Lower leg skin (tissue), 4 donors: ENCODE measurements around the gene NANP. TPM values are rescaled to one million over a fixed set of nuclear protein-coding genes. Genes with fewer than 3 reads are reported as not detected.
A peak's percentile ranks its signal among the peaks of the same experiment; 100 is the strongest.

Experiments
- DNase-seq, 2 donors: peaks; one replicate each; pipeline ENCODE4 v3.0.0-alpha.2; 2019; ENCODE audit warnings: low spot score in 2 of 2
- H3K4me3 ChIP-seq: fragments of 200-600 bp; sonication (generic); 2 replicates; pipeline ENCODE4 v1.5.1; 2017; ENCODE audit warnings: mild to moderate bottlenecking, low read depth; ENCODE audit not compliant: poor library complexity, severe bottlenecking
- POLR2A ChIP-seq, 2 donors: fragments of 450-650 bp; IDR thresholded peaks; one replicate each; pipeline ENCODE4 v1.6.1; 2016 to 2017; ENCODE audit warnings: antibody characterized with exemption in 2 of 2, mild to moderate bottlenecking in 1 of 2, moderate library complexity in 1 of 2
- WGBS, 2 donors: methylation state at CpG; one replicate each; pipeline ENCODE4 v1.1.5; 2018; 5-methylcytosine and 5-hydroxymethylcytosine counted together
- intact Hi-C: fragments of 100-400 bp; cut with DNase I; formaldehyde crosslinking; loops from one replicate; pipeline ENCODE4 v1.15.0; 2023; ENCODE audit warnings: low total_unique reads
- total RNA-seq, 4 donors: library from RNA; depleted of rRNA; stranded (reverse); fragments of >200 nt; gene quantifications; one replicate each; pipeline ENCODE4 v1.1.0, GENCODE V29; 2016
- TF ChIP-seq, protein P1 (sequence below), 3 donors: fragments of 450-650 bp; IDR thresholded peaks; one replicate each; pipeline ENCODE4 v1.5.1; 2016; ENCODE audit warnings: antibody characterized with exemption in 3 of 3, mild to moderate bottlenecking in 3 of 3, moderate library complexity in 2 of 3

The NANP gene
- total RNA-seq, 4 donors from 2014 or later: 3.2 to 4.3 (median 3.6) TPM

GRCh38 chr20:25629816-25630499 lies 6.1 kb upstream of the NANP start:
- TF ChIP-seq, protein P1, sequence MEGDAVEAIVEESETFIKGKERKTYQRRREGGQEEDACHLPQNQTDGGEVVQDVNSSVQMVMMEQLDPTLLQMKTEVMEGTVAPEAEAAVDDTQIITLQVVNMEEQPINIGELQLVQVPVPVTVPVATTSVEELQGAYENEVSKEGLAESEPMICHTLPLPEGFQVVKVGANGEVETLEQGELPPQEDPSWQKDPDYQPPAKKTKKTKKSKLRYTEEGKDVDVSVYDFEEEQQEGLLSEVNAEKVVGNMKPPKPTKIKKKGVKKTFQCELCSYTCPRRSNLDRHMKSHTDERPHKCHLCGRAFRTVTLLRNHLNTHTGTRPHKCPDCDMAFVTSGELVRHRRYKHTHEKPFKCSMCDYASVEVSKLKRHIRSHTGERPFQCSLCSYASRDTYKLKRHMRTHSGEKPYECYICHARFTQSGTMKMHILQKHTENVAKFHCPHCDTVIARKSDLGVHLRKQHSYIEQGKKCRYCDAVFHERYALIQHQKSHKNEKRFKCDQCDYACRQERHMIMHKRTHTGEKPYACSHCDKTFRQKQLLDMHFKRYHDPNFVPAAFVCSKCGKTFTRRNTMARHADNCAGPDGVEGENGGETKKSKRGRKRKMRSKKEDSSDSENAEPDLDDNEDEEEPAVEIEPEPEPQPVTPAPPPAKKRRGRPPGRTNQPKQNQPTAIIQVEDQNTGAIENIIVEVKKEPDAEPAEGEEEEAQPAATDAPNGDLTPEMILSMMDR (IDR thresholded peaks at IDR 0.05): no peak
- TF ChIP-seq POLR2A (IDR thresholded peaks at IDR 0.05): no peak
- no peak for DNase-seq
- WGBS, 2 donors: 89 to 90% methylated on average over 8 of the region's 8 CpGs
- H3K4me3 ChIP-seq: no peak overlapping the region
- intact Hi-C loops: no loop called here

GRCh38 chr20:25626779-25627178 lies 3.0 kb upstream of the NANP start:
- intact Hi-C loops: no loop called here
- WGBS, 2 donors: 87 to 89% methylated on average over 9 of the region's 9 CpGs

DNA sequence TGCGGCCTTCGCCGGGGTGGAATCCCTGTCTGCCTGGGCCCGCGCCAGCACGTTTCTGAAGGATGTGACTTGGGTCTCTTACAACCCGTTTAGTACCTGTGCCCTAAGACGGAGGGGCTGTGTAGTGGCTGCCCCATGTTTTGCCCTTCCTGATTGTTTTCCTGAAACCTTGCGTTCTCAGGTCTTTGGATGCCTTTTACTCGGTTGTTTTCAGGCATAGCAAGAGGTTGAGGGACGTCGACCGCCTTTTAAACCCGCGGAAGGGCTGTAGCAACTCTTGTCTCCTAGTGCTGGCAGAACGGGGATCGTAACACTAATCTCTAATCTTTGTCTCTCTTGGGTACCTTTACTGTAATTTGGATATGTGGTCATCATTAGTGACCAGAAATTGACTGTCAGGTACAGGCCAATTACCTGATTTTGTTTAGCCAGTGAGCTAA lies 706 bp upstream of the NANP start:
- no peak for TF ChIP-seq POLR2A (IDR thresholded peaks at IDR 0.05)
- TF ChIP-seq, protein P1 (IDR thresholded peaks at IDR 0.05): no peak
- 35 to 40% methylated on average over 17 of the region's 17 CpGs for WGBS, 2 donors
- intact Hi-C loops: no loop called here
- no peak for DNase-seq
- peak overlapping the region; percentile 60 for H3K4me3 ChIP-seq

More at GRCh38 chr20:25626779-25627178, 3.0 kb upstream of the NANP start:
- TF ChIP-seq POLR2A (IDR thresholded peaks at IDR 0.05): no peak
- TF ChIP-seq, protein P1 (IDR thresholded peaks at IDR 0.05): no peak
- H3K4me3 ChIP-seq: no peak overlapping the region
- DNase-seq: no peak

DNA sequence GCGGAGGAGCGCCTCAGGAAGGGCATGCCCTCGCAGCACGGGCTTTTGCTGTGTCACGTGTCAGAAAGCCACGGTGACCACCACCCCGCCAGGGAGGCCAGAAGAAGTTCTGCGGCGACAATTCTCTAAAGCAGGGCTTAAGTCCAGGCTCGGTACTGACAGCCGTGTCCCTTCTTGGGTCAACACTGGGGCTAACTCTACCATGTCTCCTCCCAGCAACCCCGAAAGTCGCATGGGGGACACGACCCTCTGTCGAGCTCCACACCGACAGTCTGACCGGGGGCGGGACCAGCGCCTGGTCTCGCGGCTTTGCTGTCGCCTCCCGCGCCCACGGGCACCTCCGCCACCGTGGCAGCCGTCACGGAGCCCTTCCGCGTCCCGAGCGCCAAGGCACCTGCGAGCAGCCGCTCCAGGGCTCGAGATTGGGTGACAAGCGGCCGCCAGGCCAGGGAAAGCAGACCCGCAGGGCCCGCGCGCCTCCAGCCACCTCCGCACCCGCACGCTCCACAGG lies 534 bp downstream of the NANP start:
- DNase-seq: peak in 1 of 2 donors; percentile 88
- no peak for TF ChIP-seq POLR2A (IDR thresholded peaks at IDR 0.05)
- TF ChIP-seq, protein P1 (IDR thresholded peaks at IDR 0.05): peak in 1 of 3 donors; percentile 10
- WGBS, 2 donors: 0 to 1% methylated on average over 24 to 28 of the region's 45 CpGs
- H3K4me3 ChIP-seq: peak overlapping the region; percentile 60
- intact Hi-C loops: no loop called here

- peak in 1 of 2 donors; percentile 8 for DNase-seq
- TF ChIP-seq, protein P1 (IDR thresholded peaks at IDR 0.05): no peak
- TF ChIP-seq POLR2A (IDR thresholded peaks at IDR 0.05): no peak
- H3K4me3 ChIP-seq: peak overlapping the region; percentile 60
- intact Hi-C loops: no loop called here
- WGBS, 2 donors: 23 to 25% methylated on average over 17 of the region's 17 CpGs
Observed at GRCh38 chr20:25622450-25623224, 1.2 kb downstream of the NANP start.
